Measurements from ENCODE around the gene EHD3.
A peak's percentile ranks its signal among the peaks of the same experiment; 100 is the strongest.

The EHD3 gene

GRCh38 chr2:31294196-31294595, 60.2 kb downstream of the EHD3 start:
- H3K4me3 Mint-ChIP-seq: no peak overlapping the region
- peaks cover 14% of the 10 kb centered on the region for H3K27me3 Mint-ChIP-seq (ENCODE audit: low read depth)
- no peaks in the 10 kb centered on the region for H3K4me1 Mint-ChIP-seq (ENCODE audit: low read depth)
- no peaks in the 10 kb centered on the region for H3K36me3 Mint-ChIP-seq (ENCODE audit: low read depth)
- H3K27ac Mint-ChIP-seq: no peak overlapping the region
- no peaks in the 10 kb centered on the region for H3K9me3 Mint-ChIP-seq

DNA sequence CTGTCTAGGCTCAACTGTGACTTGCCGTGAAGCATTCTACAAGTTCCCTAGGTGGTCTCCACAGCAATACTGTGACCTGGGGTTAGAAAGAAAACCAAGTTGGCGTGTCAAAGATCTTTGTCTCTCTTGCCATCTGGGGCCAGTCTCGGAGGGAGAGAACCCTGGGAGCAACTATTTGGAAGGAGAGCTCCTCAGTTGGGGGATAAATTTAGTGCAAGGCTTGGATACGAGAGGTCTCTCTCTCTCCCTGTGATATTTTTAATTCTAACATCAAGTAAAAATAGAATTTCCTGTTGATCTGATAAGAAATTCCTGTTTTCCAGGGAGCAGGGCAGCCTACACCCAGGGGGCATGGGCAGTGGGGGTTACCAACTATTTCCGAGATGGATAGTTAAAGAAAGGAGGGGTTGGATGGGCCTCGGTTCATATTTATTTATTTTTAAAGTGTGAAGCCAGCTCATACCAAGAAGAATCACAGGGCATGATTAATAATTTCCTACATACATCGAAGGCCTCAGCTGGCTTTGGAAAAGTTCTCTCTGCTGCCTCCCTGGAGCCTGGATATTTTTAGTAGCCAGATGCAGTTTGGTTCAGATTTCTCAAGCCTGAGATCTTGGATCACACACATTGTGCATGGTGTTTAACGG, 62.8 kb downstream of the EHD3 start:
- H3K9me3 Mint-ChIP-seq: no peaks in the 10 kb centered on the region
- H3K4me1 Mint-ChIP-seq (ENCODE audit: low read depth): no peaks in the 10 kb centered on the region
- H3K36me3 Mint-ChIP-seq (ENCODE audit: low read depth): no peaks in the 10 kb centered on the region
- no peak overlapping the region for H3K4me3 Mint-ChIP-seq
- no peak overlapping the region for H3K27ac Mint-ChIP-seq
- peaks cover 25% of the 10 kb centered on the region for H3K27me3 Mint-ChIP-seq (ENCODE audit: low read depth)

- Mint-ChIP-seq H3K27me3 (ENCODE audit: low read depth) (peaks cover 25% of the 10 kb centered on the region), H3K36me3 (ENCODE audit: low read depth) (no peaks in the 10 kb centered on the region), H3K4me1 (ENCODE audit: low read depth) (no peaks in the 10 kb centered on the region), H3K9me3 (no peaks in the 10 kb centered on the region), H3K4me3 (no peak overlapping the region), H3K27ac (no peak overlapping the region)
Measured at GRCh38 chr2:31297751-31298150, 63.8 kb downstream of the EHD3 start.

DNA sequence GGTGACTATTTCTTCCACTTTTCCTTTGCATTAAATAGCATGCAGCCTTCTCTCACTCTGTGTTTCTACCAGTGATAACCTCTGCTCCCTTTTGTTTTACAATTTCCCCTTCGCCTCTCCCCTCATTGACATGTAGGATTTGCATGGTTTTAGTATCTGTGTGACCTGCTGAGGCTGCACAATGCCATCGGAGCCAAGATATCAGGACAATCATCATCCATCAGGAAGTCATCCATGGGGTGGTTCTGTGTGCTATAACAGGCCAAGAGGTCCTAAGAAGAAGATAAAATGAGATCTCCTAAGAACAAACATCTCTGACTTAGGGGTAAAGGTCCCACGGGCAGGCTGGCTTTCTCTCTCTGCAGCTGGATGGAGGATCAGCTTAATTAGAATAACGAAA, 65.6 kb downstream of the EHD3 start:
- Mint-ChIP-seq H3K4me1 (ENCODE audit: low read depth) (no peaks in the 10 kb centered on the region), H3K9me3 (no peaks in the 10 kb centered on the region), H3K36me3 (ENCODE audit: low read depth) (no peaks in the 10 kb centered on the region), H3K27ac (no peak overlapping the region), H3K27me3 (ENCODE audit: low read depth) (peaks cover 25% of the 10 kb centered on the region), H3K4me3 (no peak overlapping the region)

DNA sequence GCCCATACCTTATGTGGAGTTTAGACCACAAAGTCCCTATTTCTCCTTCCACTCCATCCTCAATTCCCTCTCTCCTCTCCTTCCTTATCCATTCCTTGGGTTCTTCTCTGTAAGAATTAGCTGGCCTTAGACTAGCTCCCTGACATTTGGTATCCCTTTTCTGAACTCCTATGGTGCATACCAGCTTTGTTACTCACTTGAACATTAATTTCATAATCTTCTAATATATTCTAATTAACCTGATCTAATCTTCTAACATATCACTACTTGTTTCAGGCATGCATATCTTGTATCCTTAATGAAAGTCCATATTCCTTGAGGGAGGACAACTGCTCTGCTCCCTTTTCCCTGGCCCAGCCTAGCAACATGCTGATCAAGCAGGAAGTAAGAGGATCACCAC, 66.4 kb downstream of the EHD3 start:
- no peaks in the 10 kb centered on the region for H3K4me1 Mint-ChIP-seq (ENCODE audit: low read depth)
- no peak overlapping the region for H3K27ac Mint-ChIP-seq
- H3K36me3 Mint-ChIP-seq (ENCODE audit: low read depth): no peaks in the 10 kb centered on the region
- no peak overlapping the region for H3K4me3 Mint-ChIP-seq
- peaks cover 24% of the 10 kb centered on the region for H3K27me3 Mint-ChIP-seq (ENCODE audit: low read depth)
- no peaks in the 10 kb centered on the region for H3K9me3 Mint-ChIP-seq

GRCh38 chr2:31302940-31303563, 69.1 kb downstream of the EHD3 start:
- Mint-ChIP-seq H3K27me3 (ENCODE audit: low read depth) (peaks cover 35% of the 10 kb centered on the region), H3K4me1 (ENCODE audit: low read depth) (no peaks in the 10 kb centered on the region), H3K27ac (no peak overlapping the region), H3K4me3 (no peak overlapping the region), H3K9me3 (no peaks in the 10 kb centered on the region), H3K36me3 (ENCODE audit: low read depth) (no peaks in the 10 kb centered on the region)

DNA sequence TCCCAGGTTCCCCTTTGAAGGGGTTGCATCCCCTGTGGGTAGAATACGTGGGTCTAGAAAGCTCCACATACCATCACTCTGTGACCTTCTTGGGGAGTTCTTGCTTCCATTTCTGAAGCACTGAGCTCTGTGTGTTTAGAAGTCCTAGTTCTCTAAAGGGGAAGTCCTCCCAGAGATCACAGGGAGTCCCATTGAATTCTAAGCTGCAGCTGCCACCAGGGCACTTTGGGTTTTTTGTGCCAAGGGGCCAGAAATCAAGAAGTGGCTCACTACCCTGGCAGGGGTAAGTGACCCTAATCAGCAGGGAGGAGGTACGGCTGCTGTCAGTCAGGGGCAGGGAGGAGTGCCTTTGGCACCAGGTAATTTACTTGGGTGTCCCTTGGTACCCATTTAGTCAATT, 70.9 kb downstream of the EHD3 start:
- Mint-ChIP-seq H3K27ac (no peak overlapping the region), H3K27me3 (ENCODE audit: low read depth) (peaks cover 46% of the 10 kb centered on the region), H3K4me3 (no peak overlapping the region), H3K4me1 (ENCODE audit: low read depth) (no peaks in the 10 kb centered on the region), H3K9me3 (peaks cover 4% of the 10 kb centered on the region), H3K36me3 (ENCODE audit: low read depth) (peaks cover 1% of the 10 kb centered on the region)

DNA sequence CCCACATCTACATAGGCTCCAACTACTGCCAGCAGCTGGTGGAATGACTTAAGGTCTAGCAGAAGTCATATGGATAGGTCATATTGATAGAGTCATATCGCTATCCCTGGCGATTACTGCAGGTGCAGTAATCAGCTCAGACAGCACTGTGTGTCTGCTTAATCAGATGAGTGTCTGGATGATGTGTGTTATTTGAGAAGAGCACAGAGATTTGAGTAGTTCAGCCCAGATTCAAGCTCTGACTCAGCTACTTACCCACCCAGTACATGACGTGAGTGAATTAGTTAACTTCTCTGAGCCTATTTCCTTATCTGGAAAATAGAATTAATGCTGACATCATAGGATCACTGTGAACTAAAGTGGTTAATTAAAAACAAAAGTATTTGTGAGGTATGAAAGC, 78.9 kb downstream of the EHD3 start:
- Mint-ChIP-seq H3K4me1 (ENCODE audit: low read depth) (peaks cover 14% of the 10 kb centered on the region), H3K27me3 (ENCODE audit: low read depth) (peaks cover 37% of the 10 kb centered on the region), H3K9me3 (peaks cover 4% of the 10 kb centered on the region), H3K36me3 (ENCODE audit: low read depth) (peaks cover 3% of the 10 kb centered on the region), H3K4me3 (no peak overlapping the region), H3K27ac (no peak overlapping the region)

- Mint-ChIP-seq H3K4me3 (no peak overlapping the region), H3K27me3 (ENCODE audit: low read depth) (peaks cover 21% of the 10 kb centered on the region), H3K9me3 (no peaks in the 10 kb centered on the region), H3K4me1 (ENCODE audit: low read depth) (peaks cover 30% of the 10 kb centered on the region), H3K36me3 (ENCODE audit: low read depth) (peaks cover 2% of the 10 kb centered on the region), H3K27ac (no peak overlapping the region)
Measured at GRCh38 chr2:31314761-31315160, 80.8 kb downstream of the EHD3 start.

DNA sequence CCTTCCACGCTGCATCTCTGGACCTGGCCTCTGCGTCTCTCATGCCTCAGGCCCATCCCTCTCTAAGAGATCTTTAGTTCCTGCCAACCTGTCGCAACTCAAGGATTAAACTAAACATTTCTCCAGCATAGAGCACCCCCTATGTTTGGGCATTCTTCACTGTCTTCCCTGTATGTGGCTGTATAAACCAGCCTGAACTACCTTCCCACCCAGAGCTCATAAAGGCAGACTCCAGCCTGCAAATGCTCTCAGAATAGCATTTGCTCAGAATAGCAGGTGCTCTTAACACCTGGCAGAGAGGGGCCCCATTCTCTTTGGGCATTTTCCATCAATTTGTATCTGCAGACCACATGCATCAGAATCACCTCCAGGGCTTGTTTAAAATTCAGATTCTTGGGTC, 83.4 kb downstream of the EHD3 start:
- Mint-ChIP-seq H3K9me3 (no peaks in the 10 kb centered on the region), H3K36me3 (ENCODE audit: low read depth) (peaks cover 2% of the 10 kb centered on the region), H3K27ac (no peak overlapping the region), H3K4me3 (no peak overlapping the region), H3K4me1 (ENCODE audit: low read depth) (peaks cover 42% of the 10 kb centered on the region), H3K27me3 (ENCODE audit: low read depth) (peaks cover 3% of the 10 kb centered on the region)

- Mint-ChIP-seq H3K27ac (peak overlapping the region; percentile 83), H3K36me3 (ENCODE audit: low read depth) (peaks cover 2% of the 10 kb centered on the region), H3K9me3 (no peaks in the 10 kb centered on the region), H3K27me3 (ENCODE audit: low read depth) (peaks cover 3% of the 10 kb centered on the region), H3K4me1 (ENCODE audit: low read depth) (peaks cover 54% of the 10 kb centered on the region), H3K4me3 (peak overlapping the region; percentile 52)
Measured at GRCh38 chr2:31318361-31319336, 84.7 kb downstream of the EHD3 start.

Measured in T-helper 1 cell treated with Interleukin-12 subunit alpha and Interleukin-12 subunit beta and Interleukin-4 antibody, amounts not matched to agents 30 μg/mL and 1 μg/mL, for 36 hours (primary cell).